Upper lobe of left lung (tissue), 6 donors: Measurements from ENCODE around the gene ADNP2. TPM values are rescaled to one million over a fixed set of nuclear protein-coding genes. Genes with fewer than 3 reads are reported as not detected.

Experiments used
- ATAC-seq, 2 donors: fragments of 200-7000 bp; cut with Tn5 transposase; one replicate each; pipeline ENCODE4 v1.9.1; 2022; ENCODE audit warnings: mild to moderate bottlenecking in 2 of 2, moderate library complexity in 2 of 2; ENCODE audit not compliant: low FRiP score in 2 of 2
- DNase-seq, 2 donors: peaks; one replicate each; pipeline ENCODE4 v3.0.0-alpha.2; 2019 to 2020
- H3K27ac ChIP-seq, 4 donors: fragments of 200-600 bp; sonication (generic); one replicate each; pipeline ENCODE4 v1.5.1; 2016 to 2019
- H3K27me3 ChIP-seq, 4 donors: fragments of 200-600 bp; sonication (generic); one replicate each; pipeline ENCODE4 v1.5.1; 2017 to 2019
- H3K36me3 ChIP-seq, 4 donors: fragments of 200-600 bp; sonication (generic); one replicate each; pipeline ENCODE4 v1.5.1; 2016 to 2019
- H3K4me1 ChIP-seq, 4 donors: fragments of 200-600 bp; sonication (generic); one replicate each; pipeline ENCODE4 v1.5.1; 2018 to 2019
- H3K4me3 ChIP-seq, 4 donors: fragments of 200-600 bp; sonication (generic); one replicate each; pipeline ENCODE4 v1.5.1; 2017 to 2019; ENCODE audit warnings: mild to moderate bottlenecking in 2 of 4, moderate library complexity in 1 of 4
- H3K9me3 ChIP-seq, 4 donors: fragments of 200-600 bp; sonication (generic); one replicate each; pipeline ENCODE4 v1.5.1; 2018 to 2019
- EP300 ChIP-seq, 4 donors: sonication (generic); formaldehyde crosslinking; IDR thresholded peaks; one replicate each; pipeline ENCODE4 v1.5.1; 2017; ENCODE audit warnings: antibody characterized with exemption in 4 of 4, control low read depth in 2 of 4
- POLR2A ChIP-seq, 4 donors: fragments of 450-650 bp; IDR thresholded peaks; one replicate each; pipeline ENCODE4 v1.5.1; 2016 to 2017; ENCODE audit warnings: antibody characterized with exemption in 4 of 4, mild to moderate bottlenecking in 2 of 4
- POLR2AphosphoS5 ChIP-seq, 2 donors: sonication (generic); formaldehyde crosslinking; IDR thresholded peaks; one replicate each; pipeline ENCODE4 v1.5.1; 2017; ENCODE audit warnings: antibody characterized with exemption in 2 of 2
- WGBS, 2 donors: methylation state at CpG; one replicate each; pipeline ENCODE4 v1.1.5; 2017 to 2018; 5-methylcytosine and 5-hydroxymethylcytosine counted together
- total RNA-seq, 6 donors: library from RNA; depleted of rRNA in 4 of 6; stranded (reverse); fragments of >200 nt in 4 of 6; gene quantifications; one replicate each; pipeline versions ENCODE4 v1.1.0 to v1.2.1, GENCODE V29; 2016 to 2021
- TF ChIP-seq, protein P1 (sequence below), 6 experiments: fragments of 450-650 bp in 4 of 6; fragments of 200-600 bp in 2 of 6; sonication (generic) in 2 of 6; IDR thresholded peaks; one replicate each; pipeline ENCODE4 v1.5.1; 2016 to 2019; ENCODE audit warnings: antibody characterized with exemption in 6 of 6
- donor health status: DM: no; HTN: no; CAD: no; lungs with moderate emphysema.
- donor health status: DM: no; HTN: yes; CAD: no; lungs with severe emphysema.

Gene ADNP2
- total RNA-seq, 6 donors from 2014 or later: 12.4 to 26.6 (median 16.1) TPM

DNA sequence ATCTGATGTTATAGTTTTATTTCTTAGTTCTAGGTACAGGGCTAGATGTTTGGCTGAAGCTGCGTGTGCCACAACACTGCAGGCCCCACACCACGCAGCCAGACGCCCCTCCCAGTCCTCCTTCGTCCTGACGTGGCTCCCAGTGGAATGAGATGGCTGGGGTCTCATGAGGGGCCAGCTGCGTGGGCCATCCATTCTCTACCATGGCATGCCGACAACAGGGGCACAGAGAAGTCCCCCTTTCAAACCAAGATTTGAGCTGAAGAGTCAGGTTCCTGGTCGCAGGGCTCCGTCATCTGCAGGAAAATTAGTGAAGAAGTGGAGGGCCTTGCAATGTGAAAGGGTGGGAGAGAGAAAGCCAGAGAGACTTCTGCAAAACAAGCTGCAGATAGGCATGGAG is 73.8 kb downstream of the ADNP2 start:
- Histone ChIP-seq H3K9me3 (no peaks in the 10 kb centered on the region), H3K36me3 (no peaks in the 10 kb centered on the region), H3K4me1 (no peaks in the 10 kb centered on the region), H3K4me3 (no peak overlapping the region), H3K27me3 (no peaks in the 10 kb centered on the region), H3K27ac (no peak overlapping the region)
- no peak for ATAC-seq
- DNase-seq: no peak
- TF ChIP-seq EP300 (IDR thresholded peaks at IDR 0.05): no peak
- no peak for TF ChIP-seq POLR2AphosphoS5 (IDR thresholded peaks at IDR 0.05)
- no peak for TF ChIP-seq POLR2A (IDR thresholded peaks at IDR 0.05)
- TF ChIP-seq, protein P1, sequence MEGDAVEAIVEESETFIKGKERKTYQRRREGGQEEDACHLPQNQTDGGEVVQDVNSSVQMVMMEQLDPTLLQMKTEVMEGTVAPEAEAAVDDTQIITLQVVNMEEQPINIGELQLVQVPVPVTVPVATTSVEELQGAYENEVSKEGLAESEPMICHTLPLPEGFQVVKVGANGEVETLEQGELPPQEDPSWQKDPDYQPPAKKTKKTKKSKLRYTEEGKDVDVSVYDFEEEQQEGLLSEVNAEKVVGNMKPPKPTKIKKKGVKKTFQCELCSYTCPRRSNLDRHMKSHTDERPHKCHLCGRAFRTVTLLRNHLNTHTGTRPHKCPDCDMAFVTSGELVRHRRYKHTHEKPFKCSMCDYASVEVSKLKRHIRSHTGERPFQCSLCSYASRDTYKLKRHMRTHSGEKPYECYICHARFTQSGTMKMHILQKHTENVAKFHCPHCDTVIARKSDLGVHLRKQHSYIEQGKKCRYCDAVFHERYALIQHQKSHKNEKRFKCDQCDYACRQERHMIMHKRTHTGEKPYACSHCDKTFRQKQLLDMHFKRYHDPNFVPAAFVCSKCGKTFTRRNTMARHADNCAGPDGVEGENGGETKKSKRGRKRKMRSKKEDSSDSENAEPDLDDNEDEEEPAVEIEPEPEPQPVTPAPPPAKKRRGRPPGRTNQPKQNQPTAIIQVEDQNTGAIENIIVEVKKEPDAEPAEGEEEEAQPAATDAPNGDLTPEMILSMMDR (IDR thresholded peaks at IDR 0.05): no peak
- WGBS, 2 donors: 86 to 88% methylated on average over 8 to 9 of the region's 9 CpGs

- ATAC-seq: no peak
- Histone ChIP-seq H3K4me3 (no peak overlapping the region), H3K27ac (no peak overlapping the region), H3K4me1 (no peaks in the 10 kb centered on the region), H3K27me3 (no peaks in the 10 kb centered on the region), H3K36me3 (no peaks in the 10 kb centered on the region), H3K9me3 (no peaks in the 10 kb centered on the region)
- DNase-seq: no peak
- WGBS, 2 donors: 66 to 67% methylated on average over 13 of the region's 13 CpGs
- TF ChIP-seq, protein P1 (IDR thresholded peaks at IDR 0.05): no peak
- TF ChIP-seq POLR2AphosphoS5 (IDR thresholded peaks at IDR 0.05) (no peak), EP300 (IDR thresholded peaks at IDR 0.05) (no peak), POLR2A (IDR thresholded peaks at IDR 0.05) (no peak)
These were observed 74.4 kb downstream of the ADNP2 start for GRCh38 chr18:80183273-80184050.

GRCh38 chr18:80184243-80184772 is 75.2 kb downstream of the ADNP2 start:
- TF ChIP-seq EP300 (IDR thresholded peaks at IDR 0.05) (no peak), POLR2A (IDR thresholded peaks at IDR 0.05) (no peak), POLR2AphosphoS5 (IDR thresholded peaks at IDR 0.05) (no peak)
- TF ChIP-seq, protein P1 (IDR thresholded peaks at IDR 0.05): no peak
- 88 to 97% methylated on average over 25 to 26 of the region's 26 CpGs for WGBS, 2 donors
- ATAC-seq (no peak), DNase-seq (no peak)
- Histone ChIP-seq H3K27me3 (no peaks in the 10 kb centered on the region), H3K9me3 (no peaks in the 10 kb centered on the region), H3K36me3 (no peaks in the 10 kb centered on the region), H3K4me1 (no peaks in the 10 kb centered on the region), H3K4me3 (no peak overlapping the region), H3K27ac (no peak overlapping the region)

DNA sequence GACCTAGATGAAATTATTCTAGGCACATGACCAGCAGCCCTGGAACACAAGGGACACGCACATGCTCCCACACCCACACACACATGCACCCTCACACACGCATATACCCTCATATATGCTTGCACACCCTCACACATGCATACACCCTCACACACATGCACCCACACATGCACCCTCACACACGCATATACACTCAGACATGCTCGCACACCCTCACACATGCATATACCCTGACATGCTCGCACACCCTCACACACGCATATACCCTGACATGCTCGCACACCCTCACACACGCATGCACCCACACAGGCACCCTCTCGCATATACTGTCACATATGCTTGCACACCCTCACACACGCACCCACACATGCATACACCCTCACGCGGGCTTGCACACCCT is 76.5 kb downstream of the ADNP2 start:
- Histone ChIP-seq H3K27ac (no peak overlapping the region), H3K9me3 (no peaks in the 10 kb centered on the region), H3K4me3 (no peak overlapping the region), H3K36me3 (no peaks in the 10 kb centered on the region), H3K4me1 (no peaks in the 10 kb centered on the region), H3K27me3 (no peaks in the 10 kb centered on the region)
- DNase-seq (peak in 1 of 2 donors; percentile 6), ATAC-seq (no peak)
- no peak for TF ChIP-seq EP300 (IDR thresholded peaks at IDR 0.05)
- TF ChIP-seq POLR2A (IDR thresholded peaks at IDR 0.05): no peak
- no peak for TF ChIP-seq POLR2AphosphoS5 (IDR thresholded peaks at IDR 0.05)
- TF ChIP-seq, protein P1 (IDR thresholded peaks at IDR 0.05): no peak
- WGBS, 2 donors: 93 to 94% methylated on average over 12 of the region's 12 CpGs
